AG10803 (cell line): ENCODE data around the gene CFAP410.

Experiments
- DNase-seq: peaks from one replicate; pipeline ENCODE4 v3.0.0; 2010; ENCODE audit warnings: low read depth
- H3K4me3 ChIP-seq: 2 replicates; pipeline ENCODE4 v1.5.1; 2011; ENCODE audit warnings: mild to moderate bottlenecking, low read length, control low read depth
- CTCF ChIP-seq: conservative IDR thresholded peaks from 2 replicates; pipeline ENCODE4 v1.5.1; 2011; ENCODE audit warnings: mild to moderate bottlenecking, low read length, control low read depth, inconsistent platforms

CFAP410 gene

DNA sequence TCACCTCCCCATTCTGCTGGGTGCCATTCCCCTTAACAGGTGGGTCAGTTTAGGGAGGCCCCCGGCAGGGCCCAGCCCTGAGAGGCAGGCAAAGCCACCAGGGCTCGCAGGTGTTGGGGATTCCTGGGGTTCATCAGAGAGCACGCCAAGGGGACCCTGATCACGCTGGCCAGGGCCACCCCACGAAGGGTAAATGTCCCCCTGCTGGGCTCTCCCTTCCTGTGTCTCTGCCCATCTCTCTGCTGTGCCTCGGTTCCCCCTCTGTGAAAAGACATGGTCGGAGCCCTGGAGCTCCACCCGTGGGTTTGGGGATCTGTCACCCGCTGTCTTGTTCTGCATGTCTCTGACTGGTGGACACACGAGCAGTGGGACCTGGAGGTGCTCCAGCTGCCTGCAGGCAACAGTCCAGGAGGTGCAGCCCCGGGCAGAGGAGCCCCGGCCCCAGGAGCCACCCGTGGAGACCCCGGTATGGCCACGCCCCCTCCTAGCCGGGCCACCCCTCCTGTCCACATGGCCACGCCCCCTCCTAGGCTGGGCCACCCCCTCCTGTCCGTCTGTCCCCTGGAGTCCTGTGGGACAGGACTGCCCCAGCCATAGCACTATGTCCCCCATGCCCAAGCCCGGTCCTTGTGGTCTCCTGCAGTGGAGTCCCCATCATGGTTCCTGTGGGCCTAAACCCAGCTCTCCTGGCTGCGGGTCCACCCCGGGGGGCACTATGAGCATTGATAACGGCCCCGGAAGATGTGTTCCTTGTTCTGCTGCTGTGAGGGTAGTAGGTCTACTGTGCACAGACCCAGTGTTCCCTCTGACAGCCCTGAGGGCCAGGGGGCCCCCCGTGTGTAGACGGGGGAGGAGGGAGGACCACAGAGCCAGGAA lies 47.0 kb downstream of the CFAP410 start:
- no peak for TF ChIP-seq CTCF
- DNase-seq = no peak
- no peak overlapping the region for H3K4me3 ChIP-seq

- H3K4me3 ChIP-seq = no peak overlapping the region
- TF ChIP-seq CTCF = no peak
- no peak for DNase-seq
Observed at GRCh38 chr21:44291078-44291935, 47.9 kb downstream of the CFAP410 start.

DNA sequence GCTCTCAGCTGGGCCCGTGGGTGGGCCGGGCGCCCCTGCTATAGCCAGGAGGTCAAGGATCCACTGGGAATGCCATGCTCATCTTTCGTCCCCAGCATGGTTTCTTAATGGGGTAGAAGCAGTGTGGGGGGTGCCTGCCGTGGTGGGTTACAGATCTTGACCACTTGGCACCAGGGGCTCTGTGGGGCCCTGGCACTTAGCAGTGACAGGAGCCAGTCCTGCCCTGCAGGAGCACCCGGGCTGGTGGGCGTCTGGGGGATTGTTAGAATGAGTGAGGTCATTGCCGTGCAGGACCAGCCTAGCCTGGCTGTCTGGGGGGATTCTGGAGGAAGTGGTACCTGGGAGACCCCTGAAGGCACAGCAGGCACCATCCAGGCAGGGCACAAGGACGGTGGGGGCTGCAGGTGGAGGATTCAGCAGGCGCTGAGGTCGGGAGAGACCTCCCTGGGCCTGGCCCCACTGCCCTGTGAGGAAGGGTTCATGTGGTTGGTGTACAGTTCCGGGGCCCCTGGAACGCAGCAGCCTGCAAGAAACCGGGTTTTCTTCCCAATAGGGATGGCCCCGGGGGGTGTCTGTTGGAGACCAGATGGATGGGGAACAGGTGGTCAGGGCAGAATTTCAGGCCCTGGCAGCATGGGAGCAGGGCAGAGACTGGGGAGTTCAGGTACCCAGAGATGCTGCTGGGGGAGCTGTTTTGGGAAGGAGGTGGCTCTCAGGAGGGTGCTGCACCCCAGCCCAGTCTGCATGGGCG lies 48.7 kb downstream of the CFAP410 start:
- no peak overlapping the region for H3K4me3 ChIP-seq
- DNase-seq = no peak
- TF ChIP-seq CTCF = no peak

DNA sequence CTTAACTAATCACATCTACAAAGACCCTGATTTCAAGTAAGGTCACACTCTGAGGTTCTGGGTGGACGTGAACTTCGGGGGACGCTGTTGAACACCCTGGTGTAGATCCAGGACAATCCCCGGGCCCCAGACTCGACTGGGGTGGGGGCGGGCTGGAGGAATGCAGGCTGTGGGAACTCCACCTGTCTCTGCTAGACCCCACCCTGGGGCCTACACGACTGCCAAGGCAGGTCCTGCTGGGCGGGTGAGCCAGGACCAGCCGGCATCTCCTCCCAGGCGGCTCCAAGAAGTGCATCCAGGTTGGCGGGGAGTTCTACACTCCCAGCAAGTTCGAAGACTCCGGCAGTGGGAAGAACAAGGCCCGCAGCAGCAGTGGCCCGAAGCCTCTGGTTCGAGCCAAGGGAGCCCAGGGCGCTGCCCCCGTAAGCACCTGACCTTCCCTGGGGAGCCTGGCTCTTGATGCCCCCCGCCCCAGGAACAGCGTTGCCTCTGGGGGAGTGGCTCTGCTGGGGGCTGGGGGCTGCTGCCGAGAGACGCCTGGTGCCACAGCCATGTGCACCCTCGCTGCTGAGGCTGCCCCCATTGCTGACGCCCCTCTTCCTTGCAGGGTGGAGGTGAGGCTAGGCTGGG lies 49.7 kb downstream of the CFAP410 start:
- no peak for DNase-seq
- no peak for TF ChIP-seq CTCF
- no peak overlapping the region for H3K4me3 ChIP-seq

DNA sequence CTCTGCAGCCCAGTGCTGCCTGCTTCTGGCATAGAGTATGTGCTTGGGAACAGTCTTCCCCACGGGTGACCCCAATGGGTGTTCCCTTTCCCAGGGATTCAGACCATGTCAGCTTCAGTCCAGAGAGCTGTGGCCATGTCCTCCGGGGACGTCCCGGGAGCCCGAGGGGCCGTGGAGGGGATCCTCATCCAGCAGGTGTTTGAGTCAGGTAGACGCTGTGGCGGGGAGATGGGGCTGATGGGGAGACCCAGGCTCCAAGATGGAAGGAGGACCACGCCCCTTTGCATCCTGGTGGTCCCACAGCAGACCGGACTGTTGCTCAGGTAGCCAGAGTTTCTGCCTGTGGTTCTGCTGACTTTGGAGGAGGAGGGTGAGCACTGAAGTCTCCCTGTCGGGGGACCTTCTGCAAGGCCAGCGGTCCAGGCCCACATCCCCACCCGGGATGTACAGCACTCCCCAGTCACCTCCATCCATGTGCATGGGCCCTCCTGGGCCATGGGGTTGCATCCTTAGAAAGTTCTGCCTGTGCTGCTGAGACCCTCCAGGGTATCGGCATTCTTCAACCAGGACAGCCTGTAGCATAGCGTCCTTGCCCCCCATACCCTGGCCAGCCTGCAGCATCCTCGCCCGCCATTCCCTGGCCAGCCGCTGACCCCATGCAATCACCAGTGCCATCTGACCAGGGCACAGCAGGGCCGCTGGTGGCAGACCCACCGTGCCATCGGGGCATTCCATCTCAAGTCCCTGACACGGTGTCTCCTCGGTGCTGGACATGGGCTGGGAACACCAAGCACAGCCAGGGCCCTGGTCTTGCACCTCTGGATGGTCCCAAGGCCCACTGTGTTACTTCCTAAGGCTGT lies 50.7 kb downstream of the CFAP410 start:
- no peak overlapping the region for H3K4me3 ChIP-seq
- no peak for TF ChIP-seq CTCF
- DNase-seq = no peak
